GM11168 (cell line): Measurements from ENCODE around the gene PAK2.
"Not testable (repeated sequence)": the region's sequence is repeated elsewhere in the genome, so short reads cannot be mapped to it uniquely, and the experiment has no call there.

Experiments used
- in situ Hi-C: fragments of 300-500 bp; cut with MboI; formaldehyde crosslinking; loops from one replicate; pipeline ENCODE4 v1.12.0; 2022; ENCODE audit warnings: low sequenced_read_pairs; ENCODE audit not compliant: unreplicated experiment

PAK2 gene

GRCh38 chr3:196839351-196839750 lies 99.7 kb downstream of the PAK2 start:
- in situ Hi-C loops: not testable (repeated sequence)

- in situ Hi-C loops: loop anchor here (5.0 kb wide), 1 partner anchor 130 kb away; no protein-coding TSS in a partner anchor
Observed at GRCh38 chr3:196842567-196843434, 103.1 kb downstream of the PAK2 start.

GRCh38 chr3:196843435-196844110 lies 103.9 kb downstream of the PAK2 start:
- in situ Hi-C loops: loop anchor here (5.0 kb wide), 1 partner anchor 129 kb away; no protein-coding TSS in a partner anchor

- in situ Hi-C loops: loop anchor here (5.0 kb wide), 1 partner anchor 128 kb away; no protein-coding TSS in a partner anchor
Observed at GRCh38 chr3:196844235-196845219, 104.9 kb downstream of the PAK2 start.

GRCh38 chr3:196848375-196848774 lies 108.7 kb downstream of the PAK2 start:
- in situ Hi-C loops: not testable (repeated sequence)

DNA sequence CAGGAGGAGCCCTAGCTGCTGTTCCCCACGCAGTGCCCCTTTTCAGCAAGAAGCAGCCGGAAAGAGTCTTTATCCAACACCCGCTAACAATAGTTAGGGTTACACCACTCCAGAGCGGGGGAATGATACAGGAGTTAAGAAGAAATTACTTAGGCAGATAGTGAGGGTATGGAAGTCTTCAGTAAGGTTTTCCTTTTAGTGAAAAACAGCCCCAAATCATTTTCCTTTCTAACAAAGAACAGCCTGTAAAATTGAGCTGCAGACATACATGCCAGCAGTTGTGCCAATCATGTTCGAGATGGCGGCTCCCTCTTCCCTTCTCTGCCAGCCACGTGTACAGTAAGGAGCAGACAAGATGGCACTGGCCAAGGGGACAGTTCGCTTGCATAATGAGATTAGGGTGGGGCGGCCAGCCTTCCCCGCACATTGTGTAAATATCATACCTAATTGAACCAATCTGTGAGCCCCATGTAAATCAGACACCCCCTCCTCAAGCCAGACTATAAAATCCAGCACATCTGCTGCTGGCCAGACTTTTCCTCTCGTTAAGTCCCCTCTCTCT lies 109.6 kb downstream of the PAK2 start:
- in situ Hi-C loops: no loop called here

DNA sequence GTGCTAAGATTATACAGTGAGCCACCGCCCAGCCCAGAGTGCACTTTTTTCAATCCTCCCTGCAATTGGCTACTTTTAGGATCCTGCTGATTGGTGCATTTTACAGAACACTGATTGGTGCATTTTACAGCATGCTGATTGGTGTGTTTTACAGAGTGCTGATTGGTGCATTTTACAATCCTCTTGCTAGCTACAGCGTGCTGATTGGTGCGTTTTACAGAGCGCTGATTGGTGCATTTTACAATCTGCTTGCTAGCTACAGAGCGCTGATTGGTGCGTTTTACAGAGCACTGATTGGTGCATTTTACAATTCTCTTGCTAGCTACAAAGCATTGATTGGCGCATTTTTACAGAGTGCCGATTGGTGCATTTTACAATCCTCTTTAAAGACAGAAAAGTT lies 123.3 kb downstream of the PAK2 start:
- in situ Hi-C loops: not testable (repeated sequence)

DNA sequence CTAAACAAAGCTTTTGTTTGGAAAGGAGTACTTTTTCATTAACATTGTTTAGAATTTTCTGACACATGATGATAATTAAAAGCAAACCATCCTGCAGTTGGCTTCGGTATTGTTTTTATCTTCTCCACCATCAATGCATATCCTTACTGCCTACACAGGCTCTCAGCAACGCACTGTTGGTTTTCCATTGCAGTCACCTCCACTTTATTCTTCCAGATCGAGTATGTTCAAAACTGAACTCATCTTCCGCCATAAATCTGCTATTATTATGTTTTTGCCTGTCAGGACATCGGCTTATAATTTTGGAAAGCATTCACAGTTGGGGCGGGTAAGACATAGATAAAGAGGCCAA lies 127.5 kb downstream of the PAK2 start:
- in situ Hi-C loops: no loop called here

DNA sequence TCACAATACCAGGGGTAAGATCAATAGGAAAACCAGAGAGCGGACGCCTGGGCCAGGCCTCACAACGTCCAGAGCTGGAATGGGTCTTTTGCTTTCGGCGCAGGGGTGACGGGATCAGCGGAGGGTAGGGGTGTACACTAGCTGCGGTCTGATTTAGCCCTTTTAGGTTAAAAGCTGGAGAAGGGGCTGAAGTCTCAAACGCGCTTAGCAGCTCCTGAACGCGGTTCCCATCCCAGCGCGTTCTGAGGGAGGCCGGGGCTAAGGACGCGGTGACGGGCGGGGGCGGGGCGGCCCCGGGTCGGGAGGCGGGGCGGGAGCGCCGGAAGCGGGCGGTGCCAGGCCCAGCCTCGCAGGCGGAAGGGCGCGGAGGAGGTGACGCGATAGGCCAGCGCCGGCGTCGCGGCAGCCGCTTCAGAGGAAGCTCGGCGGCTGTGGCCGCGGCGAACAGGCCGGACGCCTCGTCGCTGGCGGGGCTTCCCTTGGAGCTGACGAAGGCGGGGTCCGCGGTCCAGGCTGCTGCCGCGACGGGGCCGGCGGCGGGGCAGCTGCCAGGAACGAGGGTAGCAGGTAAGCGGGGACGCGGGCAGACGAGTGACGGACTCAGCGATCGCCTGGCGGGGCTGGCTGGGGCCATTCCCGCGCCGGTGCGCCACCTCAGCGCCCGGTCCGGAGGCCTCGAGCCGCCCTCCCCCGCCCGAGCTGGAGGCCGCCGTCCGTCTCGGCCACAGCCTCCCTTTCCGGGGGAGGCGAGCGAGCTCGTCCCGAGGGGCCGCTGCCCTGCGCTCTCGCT lies 128.0 kb downstream of the PAK2 start, which contains the start of gene SENP5:
TSS of gene SENP5 (plus strand) at position 414 of the 790 bp plus-strand sequence. CDS start 17,262 bp downstream, outside the sequence.
- in situ Hi-C loops: no loop called here

GRCh38 chr3:196868297-196868661 lies 128.6 kb downstream of the PAK2 start:
- in situ Hi-C loops: no loop called here

DNA sequence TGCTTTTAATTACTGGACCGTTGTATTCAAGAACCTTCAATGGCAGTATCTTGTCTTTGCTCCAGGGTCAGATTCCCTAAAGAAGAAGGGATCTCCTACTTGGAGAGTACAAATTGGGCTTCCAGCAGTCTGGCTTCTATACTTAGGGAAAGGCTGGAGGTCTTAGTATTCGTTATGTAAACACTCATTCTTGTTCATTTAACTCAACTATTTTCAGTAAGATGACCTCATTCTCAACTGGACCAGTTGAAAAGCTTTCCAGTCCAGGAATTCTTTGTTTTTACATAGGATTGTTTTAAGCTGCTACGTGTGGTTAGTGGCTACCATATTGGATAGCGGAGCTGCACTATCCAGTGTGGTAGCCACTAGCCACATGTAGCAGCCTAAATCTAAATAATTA lies 132.7 kb downstream of the PAK2 start:
- in situ Hi-C loops: no loop called here

DNA sequence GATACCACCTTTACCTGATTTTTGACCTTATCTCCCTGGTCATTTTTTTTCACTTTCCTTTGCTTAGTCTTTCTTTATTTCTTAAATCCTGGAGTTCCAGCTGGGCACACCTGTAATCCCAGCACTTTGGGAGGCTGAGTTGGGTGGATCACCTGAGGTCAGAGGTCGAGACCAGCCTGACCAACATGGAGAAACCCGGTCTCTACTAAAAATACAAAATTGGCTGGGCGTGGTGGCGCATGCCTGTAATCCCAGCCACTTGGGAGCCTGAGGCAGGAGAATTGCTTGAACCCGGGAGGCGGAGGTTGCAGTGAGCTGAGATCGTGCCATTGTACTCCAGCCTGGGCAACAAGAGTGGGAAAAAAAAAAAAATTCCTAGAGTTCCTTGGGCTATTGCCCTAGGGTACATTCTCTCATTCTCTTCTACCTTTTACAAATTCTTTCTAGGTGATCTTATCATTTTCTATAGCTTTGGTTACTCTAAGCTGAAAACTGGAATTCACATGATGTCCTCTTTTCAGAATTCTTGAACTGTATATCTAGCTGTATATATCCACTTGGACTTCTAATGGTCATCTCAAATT lies 134.9 kb downstream of the PAK2 start:
- in situ Hi-C loops: not testable (repeated sequence)

GRCh38 chr3:196875258-196875657 lies 135.6 kb downstream of the PAK2 start:
- in situ Hi-C loops: no loop called here
